RPMI8226 (cell line): ENCODE results near the gene DENND5A.
"Not testable (repeated sequence)": the region's sequence is repeated elsewhere in the genome, so short reads cannot be mapped to it uniquely, and the experiment has no call there.

ENCODE experiments used
- DNase-seq: peaks from one replicate; pipeline ENCODE4 v3.0.0-alpha.2; 2015

The DENND5A gene

DNA sequence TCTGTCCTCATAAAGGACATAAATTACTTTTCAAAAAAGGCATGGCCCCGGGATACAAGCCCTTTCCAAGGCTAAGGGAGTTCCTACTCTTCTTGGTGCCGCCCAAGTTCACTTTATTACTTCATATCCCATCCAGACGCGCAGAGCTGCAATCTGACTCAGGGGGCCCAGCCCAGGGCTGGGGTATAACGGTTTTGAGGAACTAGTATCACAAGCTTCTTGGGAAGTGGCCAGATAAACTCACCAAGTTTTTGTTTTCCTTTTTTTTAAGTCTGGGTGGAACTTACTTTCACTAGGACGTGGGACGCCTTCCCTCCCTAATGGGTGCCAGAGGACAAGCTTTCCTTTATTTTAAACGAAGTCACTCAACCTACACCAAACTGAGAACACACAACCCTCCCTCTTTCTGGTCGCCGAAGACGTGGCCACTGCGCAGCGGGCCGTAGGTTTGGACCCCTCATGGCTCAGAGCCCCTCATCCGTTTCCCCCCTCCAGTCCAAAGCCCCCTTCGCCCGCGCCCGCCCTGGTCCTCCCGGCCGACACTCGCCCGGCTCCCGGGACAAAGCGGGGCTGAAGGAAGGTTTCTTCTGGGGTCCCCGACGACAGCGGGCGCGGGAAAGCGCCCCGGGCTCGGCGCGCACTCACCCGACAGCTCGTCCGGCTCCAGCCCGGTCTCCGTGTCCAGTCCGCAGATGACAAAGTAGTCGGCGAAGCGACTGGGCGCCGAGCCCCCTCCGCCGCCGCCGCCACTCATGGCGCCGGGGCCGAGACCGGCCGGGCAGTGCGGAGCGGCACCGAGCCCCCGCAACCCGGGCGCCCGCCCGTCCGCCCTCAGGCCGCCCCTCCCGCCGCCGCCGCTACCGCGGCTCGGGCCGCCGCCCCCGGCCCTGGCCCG lies 587 bp downstream of the DENND5A start:
- peak; percentile 17 for DNase-seq

DNA sequence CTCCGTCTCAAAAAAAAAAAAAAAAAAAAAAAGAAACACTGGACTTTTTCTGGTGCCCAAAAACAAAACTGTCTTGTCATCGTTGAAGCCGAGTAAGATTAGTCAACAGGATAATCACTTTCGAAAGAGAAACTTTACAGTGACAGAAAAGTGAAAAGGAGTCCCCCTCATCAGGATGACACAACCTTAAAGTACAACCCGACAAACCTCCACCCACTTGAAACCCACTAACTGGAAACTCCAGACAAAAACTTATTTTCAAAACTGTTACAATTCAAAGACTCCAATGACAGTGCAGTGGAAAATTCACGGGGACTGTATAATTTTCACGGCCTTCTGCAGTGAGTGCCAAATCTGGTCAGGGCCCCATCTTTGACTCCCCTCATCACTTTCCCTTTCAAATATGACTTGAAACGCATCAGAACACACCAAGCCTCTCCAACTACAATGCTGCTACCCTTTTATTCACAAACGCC lies 1.3 kb downstream of the DENND5A start:
- peak; percentile 30 for DNase-seq

DNA sequence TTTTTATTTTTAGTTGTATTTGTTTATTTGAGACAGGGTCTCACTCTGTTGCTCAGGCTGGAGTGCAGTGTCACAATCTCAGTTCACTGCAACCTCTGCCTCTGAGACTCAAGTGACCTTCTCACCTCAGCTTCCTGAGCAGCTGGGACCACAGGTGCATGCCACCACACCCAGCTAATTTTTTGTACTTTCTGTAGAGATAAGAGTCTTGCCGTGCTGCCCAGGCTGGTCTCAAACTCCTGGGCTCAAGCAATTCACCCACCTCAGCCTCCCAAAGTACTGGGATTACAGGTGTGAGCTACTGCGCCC lies 4.4 kb downstream of the DENND5A start:
- peak; percentile 70 for DNase-seq

DNA sequence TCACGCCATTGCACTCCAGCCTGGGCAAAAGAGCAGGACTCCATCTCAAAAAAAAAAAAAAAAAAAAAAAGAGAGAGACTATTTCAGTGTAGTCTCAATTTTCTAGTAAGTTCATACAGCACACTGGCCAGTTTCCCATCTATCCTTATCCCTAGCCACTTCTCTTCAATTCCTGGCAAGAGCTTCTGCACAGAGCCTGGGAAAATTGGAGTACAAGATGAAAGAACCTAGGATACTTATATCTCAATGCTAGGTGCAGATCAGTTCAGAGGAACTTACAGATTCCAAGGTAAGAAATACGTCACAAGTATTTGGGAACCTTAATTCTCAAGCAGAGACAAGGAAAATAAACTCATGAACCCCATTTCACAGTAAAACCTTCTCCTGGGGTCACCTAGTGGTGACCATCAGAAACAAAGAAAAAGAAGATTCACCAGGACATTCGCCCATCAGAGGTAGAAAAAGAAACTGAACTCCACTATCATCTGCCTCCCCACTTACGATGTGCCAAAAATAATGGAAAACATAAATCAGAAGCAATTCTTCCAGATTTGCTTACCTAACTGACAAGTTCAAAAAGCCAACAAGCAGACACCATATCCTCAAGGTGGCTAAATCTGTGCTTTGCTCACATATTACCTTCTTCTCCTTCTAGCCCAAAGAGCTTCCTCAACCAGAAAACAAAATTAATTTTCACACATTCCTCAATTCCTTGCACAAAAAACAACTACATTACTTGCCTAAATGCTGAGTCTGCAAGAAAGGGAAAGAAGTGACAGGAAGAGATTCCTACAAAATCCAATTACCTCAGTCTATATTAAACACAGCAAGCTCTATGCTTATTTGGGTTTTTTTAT lies 4.9 kb downstream of the DENND5A start:
- DNase-seq = peak; percentile 6

DNA sequence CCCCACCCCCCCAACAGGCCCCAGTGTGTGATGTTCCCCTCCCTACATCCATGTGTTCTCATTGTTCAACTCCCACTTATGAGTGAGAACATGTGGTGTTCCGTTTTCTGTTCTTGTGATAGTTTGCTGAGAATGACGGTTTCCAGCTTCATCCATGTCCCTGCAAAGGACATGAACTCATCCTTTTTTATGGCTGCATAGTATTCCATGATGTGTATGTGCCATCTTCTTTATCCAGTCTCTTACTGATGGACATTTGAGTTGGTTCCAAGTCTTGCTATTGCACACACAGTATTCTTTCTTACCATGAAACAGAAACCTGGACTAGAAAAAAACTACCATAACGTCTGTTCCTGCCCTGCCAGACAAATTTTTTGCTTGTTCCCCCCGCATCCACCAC lies 6.9 kb downstream of the DENND5A start:
- DNase-seq = not testable (repeated sequence)

DNA sequence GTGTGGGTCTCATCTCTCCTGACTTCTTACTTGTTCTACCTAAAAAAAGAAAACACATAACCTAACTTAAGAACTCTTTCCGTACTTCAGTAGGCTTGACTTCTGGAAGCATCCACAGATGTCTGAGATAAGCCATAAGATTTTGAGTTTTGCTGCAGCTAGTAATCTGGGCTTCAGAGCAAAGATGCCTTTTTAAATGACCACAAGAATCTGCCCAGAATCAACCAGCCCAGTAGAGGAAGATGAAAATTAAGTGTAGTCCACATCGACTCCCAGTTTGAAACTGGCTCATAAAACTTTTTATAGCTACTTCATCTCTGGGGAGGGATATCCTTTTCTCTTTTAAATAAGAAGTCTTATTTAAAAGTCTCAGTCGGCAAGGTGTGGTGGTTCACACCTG lies 10.7 kb downstream of the DENND5A start:
- no peak for DNase-seq

DNA sequence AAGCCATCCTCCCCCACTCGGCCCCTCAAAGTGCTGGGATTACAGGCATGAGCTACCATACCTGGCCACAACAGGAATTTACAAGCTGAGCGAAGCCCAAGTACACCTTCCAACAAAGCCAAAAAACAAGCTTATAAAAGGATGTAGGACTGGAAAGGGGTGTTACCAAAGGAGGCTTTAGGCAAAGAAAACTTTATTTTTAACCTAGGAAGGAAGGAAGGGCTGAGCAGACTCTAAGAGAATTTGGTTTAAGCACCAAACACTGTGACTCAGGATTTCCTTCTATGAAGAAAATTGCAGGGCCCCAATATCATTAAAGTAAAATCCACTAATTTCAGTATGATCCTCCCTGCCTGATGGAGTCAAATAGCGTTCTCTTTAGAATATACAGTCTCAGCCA lies 12.1 kb downstream of the DENND5A start:
- no peak for DNase-seq

DNA sequence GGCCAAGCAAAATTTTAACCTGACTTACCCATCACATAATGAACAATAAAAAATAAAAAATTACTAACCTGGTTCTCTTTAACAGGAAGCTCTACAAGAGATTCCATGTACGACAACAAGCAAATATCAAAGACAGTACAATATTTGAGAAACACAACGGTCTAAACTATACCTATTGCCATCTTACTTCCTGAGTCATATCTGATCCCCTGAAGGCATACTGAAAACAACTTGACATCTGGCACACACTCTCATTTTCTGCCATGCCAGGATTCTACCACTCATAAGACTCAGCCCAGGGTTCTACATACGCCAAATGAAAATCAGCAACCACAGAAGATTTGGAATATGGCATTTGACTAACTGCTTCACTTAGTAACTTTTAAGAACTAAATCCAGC lies 13.8 kb downstream of the DENND5A start:
- DNase-seq = no peak

DNA sequence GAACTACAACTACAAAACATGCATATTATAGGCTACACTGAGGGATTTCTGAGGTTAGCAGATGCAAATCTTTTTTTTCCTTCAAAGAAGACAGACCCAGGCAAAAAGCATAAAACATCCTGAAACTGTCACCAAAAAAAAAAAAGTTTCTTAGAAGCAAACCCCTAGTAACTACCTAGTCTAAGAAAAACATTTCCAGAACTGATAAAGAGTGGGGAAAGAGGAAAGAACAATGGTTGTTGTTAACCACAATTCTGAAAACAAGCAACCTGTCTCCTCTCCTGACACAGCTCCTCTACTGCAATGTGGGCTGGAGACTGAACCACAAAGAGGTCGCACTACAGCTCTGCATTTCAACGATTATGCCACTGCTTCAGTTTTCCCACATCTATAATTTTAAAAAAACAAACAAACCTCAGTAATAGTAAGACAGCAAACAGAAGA lies 15.0 kb downstream of the DENND5A start:
- peak; percentile 20 for DNase-seq

DNA sequence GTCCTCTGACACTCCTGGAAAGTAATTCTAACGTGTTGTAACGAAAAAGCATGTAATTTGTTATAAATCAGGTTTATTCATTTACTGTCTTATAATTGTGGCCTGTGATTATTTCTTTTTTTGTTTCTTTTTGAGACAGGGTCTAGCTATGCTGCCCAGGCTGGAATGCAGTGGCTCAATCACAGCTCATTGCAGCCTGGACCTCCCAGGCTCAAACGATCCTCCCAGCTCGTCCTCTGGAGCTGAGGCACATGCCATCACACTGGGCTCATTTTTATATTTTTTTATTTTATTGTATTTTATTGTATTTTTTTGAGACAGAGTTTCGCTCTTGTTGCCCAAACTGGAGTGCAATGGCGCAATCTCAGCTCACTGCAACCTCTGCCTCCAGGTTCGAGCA lies 15.9 kb downstream of the DENND5A start:
- no peak for DNase-seq

DNA sequence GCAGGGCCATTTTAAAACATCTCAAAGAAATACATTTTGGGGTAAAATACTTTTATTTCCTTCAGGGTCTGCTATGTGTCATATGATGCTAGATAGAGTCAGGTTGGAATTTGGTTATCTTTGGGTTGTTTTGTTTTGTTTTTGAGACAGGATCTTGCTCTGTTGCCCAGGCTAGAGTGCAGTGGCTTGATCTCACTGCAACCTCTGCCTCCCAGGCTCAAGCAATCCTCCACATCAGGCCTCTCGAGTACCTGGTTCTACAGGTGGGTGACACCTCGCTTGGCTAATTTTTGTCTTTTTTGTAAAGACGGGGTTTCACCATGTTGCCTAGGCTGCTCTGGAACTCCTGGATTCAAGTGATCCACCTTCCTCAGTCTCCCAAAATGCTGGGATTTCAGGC lies 17.3 kb downstream of the DENND5A start:
- DNase-seq = no peak

DNA sequence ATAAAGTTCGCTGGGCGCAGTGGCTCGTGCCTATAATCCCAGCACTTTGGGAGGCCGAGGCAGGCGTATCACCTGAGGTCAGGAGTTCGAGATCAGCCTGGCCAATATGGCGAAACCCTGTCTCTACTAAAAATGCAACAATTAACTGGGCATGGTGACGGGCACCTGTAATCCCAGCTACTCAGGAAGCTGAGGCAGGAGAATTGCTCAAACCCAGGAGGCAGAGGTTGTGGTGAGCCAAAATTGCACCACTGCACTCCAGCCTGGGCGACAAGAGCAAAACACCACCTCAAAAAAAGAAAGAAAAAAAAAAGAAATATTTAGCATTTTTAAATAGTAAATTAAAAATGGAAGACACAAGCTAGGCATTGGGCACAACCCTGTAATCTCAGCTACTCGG lies 28.9 kb downstream of the DENND5A start:
- not testable (repeated sequence) for DNase-seq

DNA sequence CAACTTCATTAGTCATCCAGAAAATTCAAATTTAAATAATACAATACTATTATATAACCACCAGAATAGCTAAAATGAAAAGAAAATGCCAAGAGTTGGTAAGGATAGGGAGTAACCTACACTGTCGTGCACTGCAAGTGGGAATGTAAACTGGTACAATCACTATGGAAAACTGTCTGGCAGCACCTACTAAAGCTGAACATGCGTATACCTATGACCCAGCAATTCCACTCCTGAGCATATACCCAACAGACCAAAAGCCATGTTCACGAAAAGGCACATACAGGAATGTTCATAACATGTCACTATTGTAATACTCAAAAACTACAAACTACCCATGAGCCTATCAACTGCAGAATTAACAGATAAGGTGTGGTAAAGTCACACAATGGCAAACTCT lies 32.7 kb downstream of the DENND5A start:
- DNase-seq = no peak

DNA sequence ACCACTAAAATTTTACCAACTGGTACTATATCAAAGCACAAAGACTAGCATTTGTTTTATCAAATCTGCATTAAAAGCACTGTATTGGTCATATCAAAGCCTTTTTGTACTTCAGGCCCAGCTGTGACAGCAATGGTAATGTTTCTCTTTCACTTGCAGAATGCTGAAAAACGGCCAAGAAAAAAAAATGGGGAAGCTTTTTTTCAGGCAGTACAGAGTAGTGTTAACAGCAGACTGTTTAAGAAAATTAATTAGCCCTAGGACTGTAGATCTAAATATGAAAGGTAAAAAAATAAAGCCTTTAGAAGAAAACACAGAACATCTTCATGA lies 33.3 kb downstream of the DENND5A start:
- DNase-seq = peak; percentile 73

DNA sequence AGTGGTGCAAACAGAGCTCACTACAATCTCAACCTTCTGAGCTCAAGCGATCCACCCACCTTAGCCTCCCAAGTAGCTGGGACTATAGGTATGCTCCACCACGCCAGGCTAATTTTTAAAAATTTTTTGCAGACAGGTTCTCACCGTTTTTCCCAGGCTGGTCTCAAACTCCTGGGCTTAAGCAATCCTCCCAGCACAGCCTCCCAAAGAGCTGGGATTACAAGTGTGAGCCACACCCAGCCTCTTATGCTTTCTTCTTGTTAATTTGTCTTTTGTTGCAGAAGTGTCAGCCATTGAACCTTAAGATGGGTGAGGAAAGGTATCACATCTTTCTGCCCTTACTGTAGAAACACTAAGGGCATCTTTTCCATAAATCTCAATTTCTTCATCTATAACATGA lies 34.9 kb downstream of the DENND5A start:
- no peak for DNase-seq

DNA sequence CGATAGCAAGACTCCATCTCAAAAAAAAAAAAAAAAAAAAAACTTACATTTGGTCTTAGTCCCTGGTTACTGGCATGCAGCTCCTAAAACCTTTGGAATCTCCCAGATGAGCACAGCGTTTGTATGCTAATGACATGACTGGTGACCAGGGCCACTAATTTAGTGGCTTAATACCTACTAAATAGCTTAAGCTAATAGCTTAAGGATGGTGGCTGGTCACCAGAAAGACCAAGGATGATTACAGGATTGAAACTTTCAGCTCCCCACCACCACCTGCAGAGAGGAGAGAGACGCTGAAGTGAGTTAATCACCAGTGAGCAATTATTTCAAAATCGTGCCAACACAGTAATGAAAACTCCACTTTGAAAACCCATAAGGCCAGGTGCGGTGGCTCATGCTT lies 37.1 kb downstream of the DENND5A start:
- DNase-seq = peak; percentile 23

DNA sequence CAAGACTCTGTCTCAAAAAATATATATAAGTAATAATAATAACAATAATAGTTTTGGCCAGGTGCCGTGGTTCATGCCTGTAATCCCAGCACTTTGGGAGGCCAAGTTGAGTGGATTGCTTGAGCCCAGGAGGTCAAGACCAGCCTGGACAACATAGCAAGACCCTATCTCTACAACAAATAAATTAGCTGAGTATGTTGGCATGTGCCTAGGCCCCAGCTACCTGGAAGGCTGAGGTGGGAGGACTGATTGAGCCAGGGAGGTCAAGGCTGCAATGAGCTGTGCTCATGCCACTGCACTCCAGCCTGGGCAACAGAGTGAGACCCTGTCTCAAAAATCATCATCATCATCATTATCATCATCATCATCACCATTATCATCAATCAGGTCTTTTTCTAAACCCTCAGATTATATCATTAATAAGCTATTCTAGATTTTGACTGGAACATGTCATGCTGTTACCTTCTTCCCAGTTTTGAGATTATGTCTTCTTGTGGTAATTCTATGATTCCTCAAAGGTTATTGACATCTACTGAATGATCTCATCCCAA lies 39.3 kb downstream of the DENND5A start:
- DNase-seq = no peak

DNA sequence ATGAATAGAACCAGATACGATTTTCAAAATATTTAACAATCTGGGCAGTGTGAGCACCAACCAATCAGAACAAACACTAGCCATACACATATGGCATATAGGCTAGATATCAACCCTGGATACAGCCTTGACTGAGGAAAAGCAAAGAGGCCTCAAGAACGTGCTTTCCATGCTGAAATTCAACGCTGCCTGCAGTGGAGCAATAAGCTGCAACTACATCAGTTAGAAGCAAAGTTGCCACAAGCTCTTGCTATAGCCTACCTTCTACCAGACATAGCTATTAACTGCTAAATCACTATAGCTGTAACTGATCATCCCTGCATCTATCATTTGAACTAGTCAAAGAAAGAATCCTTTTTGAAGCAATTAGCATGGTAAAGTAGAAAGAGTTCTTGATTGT lies 42.5 kb downstream of the DENND5A start:
- no peak for DNase-seq

DNA sequence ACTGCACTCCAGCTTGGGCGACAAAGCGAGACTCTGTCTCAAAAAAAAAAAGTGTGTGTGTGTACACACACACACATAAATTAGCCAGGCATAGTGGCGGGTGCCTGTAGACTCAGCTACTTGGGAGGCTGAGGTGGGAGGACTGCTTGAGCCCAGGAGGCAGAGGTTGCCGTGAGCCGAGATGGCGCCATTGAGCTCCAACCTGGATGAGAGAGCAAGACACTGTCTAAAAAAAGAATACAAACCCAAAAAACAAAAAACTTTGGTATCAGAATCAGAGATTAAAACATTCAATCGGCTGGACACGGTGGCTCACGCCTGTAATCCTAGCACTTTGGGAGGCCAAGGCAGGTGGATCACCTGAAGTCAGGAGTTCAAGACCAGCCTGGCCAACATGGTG lies 44.3 kb downstream of the DENND5A start:
- not testable (repeated sequence) for DNase-seq

DNA sequence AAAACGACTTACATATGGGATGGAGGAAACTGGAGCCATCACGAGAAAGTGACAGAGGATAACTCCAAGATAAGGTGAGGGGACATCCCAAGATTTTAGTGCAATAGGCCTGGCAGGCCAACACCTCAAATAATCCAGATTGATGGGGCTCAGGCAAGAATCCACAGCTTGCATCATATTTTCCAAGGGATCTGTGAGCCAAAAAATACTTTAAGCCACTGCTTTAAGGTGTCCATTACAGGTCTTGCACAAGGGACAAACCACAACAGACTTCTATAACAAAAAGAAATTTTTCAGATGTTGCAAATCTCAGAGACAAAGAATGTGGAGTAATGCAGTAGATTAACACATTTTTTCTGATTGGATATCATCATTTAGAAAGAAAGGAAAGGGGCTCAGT lies 45.6 kb downstream of the DENND5A start:
- no peak for DNase-seq

DNA sequence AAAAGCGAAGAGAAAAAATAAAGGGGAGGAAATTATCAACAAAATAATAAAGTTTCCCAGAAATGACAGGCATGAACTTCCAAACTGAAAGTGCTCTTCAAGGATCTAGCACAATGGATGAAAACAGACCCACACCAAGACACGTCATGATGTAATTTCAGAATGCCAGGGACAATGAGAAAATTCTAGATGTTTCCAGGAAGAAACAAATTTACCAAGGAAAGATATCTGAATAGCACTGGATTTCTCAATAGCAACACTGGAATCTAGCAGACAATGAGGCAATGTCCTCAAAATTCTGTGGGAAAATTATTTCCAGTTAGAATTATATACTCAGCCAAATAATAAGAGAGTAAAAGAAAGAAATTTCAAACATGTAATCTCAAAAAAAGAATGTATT lies 46.0 kb downstream of the DENND5A start:
- no peak for DNase-seq

DNA sequence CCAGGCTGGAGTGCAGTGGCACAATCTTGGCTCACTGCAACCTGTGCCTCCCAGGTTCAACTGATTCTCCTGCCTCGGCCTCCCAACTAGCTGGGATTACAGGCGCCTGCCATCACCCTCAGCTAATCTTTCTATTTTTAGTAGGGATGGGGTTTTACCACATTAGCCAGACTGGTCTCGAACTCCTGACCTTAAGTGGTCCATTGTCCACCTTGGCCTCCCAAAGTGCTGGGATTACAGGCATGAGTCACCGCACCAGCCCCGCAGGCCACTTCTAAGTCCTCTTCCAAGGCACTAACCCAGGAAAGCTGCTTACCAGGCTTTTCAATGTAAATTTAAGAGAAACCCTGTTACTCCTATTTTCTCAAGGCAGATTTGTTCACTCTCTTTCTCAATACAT lies 50.4 kb downstream of the DENND5A start:
- DNase-seq = no peak

DNA sequence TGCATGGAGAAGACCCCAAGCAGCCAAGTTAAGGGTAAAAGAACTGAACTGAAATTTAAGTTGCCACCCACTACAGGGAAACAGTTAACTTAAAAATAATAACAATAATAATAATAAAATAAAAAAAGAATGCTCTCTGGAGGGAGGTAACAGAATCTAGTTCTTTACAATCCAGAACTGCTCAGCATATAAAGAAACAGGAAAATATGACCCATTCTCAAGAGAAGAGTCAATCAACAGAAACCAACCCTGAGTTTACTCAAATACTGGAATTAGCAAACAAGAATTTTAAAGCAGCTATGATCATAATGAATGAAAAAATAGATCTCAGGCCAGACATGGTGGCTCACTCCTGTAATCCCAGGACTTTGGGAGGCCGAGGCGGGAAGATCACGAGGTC lies 53.8 kb downstream of the DENND5A start:
- DNase-seq = no peak

DNA sequence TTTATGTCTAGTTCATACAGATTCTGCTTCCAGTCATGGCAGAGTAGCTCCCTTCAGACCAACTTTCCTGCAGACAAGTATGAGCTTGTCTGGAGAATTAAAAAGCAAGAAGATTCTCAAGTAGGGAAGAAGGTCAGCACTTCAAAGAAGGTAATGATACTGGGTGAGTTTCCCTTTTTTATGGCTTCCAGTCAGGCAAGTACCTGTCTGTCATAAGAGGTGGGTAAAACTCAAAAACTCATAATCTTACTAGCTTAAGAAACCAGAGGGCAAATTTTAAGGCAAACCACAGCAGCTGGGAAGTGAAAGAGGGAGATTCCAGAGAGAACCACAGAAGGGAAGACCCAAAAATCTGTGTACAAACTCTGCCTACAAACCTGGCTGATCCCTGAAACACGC lies 54.2 kb downstream of the DENND5A start:
- no peak for DNase-seq
